NCI-H2107 treated with DMSO at 0.1 percent for 48 hours (cell line): ENCODE results near the gene ATXN1.

Experiments
- DNase-seq: peaks from one replicate; lab custom pipeline; 2025; ENCODE audit not compliant: unreplicated experiment; lab: John Stamatoyannopoulos, UW

ATXN1 gene

GRCh38 chr6:16591396-16592222, 169.7 kb downstream of the ATXN1 start:
- DNase-seq, result no peak

- no peak for DNase-seq
These were observed 175.5 kb downstream of the ATXN1 start for GRCh38 chr6:16585805-16586204.

- no peak for DNase-seq
These were observed 178.0 kb downstream of the ATXN1 start for GRCh38 chr6:16583144-16583762.

GRCh38 chr6:16582446-16583143, 178.7 kb downstream of the ATXN1 start:
- no peak for DNase-seq

GRCh38 chr6:16578695-16579285, 182.5 kb downstream of the ATXN1 start:
- no peak for DNase-seq

- DNase-seq, result no peak
These were observed 184.6 kb downstream of the ATXN1 start for GRCh38 chr6:16576451-16577368.

GRCh38 chr6:16575655-16576054, 185.6 kb downstream of the ATXN1 start:
- DNase-seq, result no peak

- no peak for DNase-seq
These were observed 188.3 kb downstream of the ATXN1 start for GRCh38 chr6:16572943-16573342.

GRCh38 chr6:16572317-16572716, 188.9 kb downstream of the ATXN1 start:
- no peak for DNase-seq

- DNase-seq, result no peak
These were observed 190.3 kb downstream of the ATXN1 start for GRCh38 chr6:16570946-16571345.

- DNase-seq, result no peak
These were observed 191.1 kb downstream of the ATXN1 start for GRCh38 chr6:16570221-16570553.

- no peak for DNase-seq
These were observed 193.1 kb downstream of the ATXN1 start for GRCh38 chr6:16568128-16568527.

- no peak for DNase-seq
These were observed 194.2 kb downstream of the ATXN1 start for GRCh38 chr6:16567071-16567470.

GRCh38 chr6:16564436-16564835, 196.8 kb downstream of the ATXN1 start:
- DNase-seq, result no peak

GRCh38 chr6:16563628-16564240, 197.5 kb downstream of the ATXN1 start:
- DNase-seq, result no peak

GRCh38 chr6:16562498-16562897, 198.8 kb downstream of the ATXN1 start:
- no peak for DNase-seq

- no peak for DNase-seq
These were observed 202.2 kb downstream of the ATXN1 start for GRCh38 chr6:16559071-16559470.

- no peak for DNase-seq
These were observed 205.7 kb downstream of the ATXN1 start for GRCh38 chr6:16555550-16555949.

GRCh38 chr6:16553531-16553930, 207.7 kb downstream of the ATXN1 start:
- DNase-seq, result no peak

- DNase-seq, result no peak
These were observed 209.8 kb downstream of the ATXN1 start for GRCh38 chr6:16551466-16551865.
